Body of pancreas (tissue), 4 donors: ENCODE measurements around the gene SHISA3. TPM values are rescaled to one million over a fixed set of nuclear protein-coding genes. Genes with fewer than 3 reads are reported as not detected.

Source experiments
- ATAC-seq: fragments of 150-250 bp; one replicate; pipeline ENCODE4 v1.9.1; 2016
- DNase-seq, 4 donors: peaks; one replicate each; pipeline ENCODE4 v3.0.0-alpha.2; 2019
- H3K27ac ChIP-seq, 4 donors: fragments of 200-600 bp; sonication (generic); 1 replicate in 3 of 4; 2 replicates in 1 of 4; pipeline versions ENCODE4 v1.5.1 to v1.6.1; 2016 to 2019; ENCODE audit warnings: mild to moderate bottlenecking in 1 of 4, mixed read lengths in 1 of 4, moderate library complexity in 1 of 4
- H3K27me3 ChIP-seq, 2 donors: fragments of 200-600 bp; sonication (generic); one replicate each; pipeline ENCODE4 v1.6.0; 2016; ENCODE audit warnings: mild to moderate bottlenecking in 1 of 2
- H3K36me3 ChIP-seq, 2 donors: fragments of 200-600 bp; sonication (generic); replicated peaks in 1 of 2; 2 replicates each; pipeline ENCODE4 v1.5.1; 2016; ENCODE audit warnings: low read depth in 2 of 2; ENCODE audit not compliant: insufficient read depth in 1 of 2
- H3K4me1 ChIP-seq: fragments of 200-600 bp; sonication (generic); one replicate; pipeline ENCODE4 v1.6.0; 2016
- H3K4me3 ChIP-seq, 2 donors: fragments of 200-600 bp; sonication (generic); 1 replicate in 1 of 2; 2 replicates in 1 of 2; pipeline ENCODE4 v1.5.1; 2016 to 2019
- H3K9me3 ChIP-seq, 3 donors: fragments of 200-600 bp; sonication (generic); 1 replicate in 2 of 3; 2 replicates in 1 of 3; pipeline ENCODE4 v1.5.1; 2016
- POLR2A ChIP-seq, 3 donors: fragments of 450-650 bp; IDR thresholded peaks; one replicate each; pipeline ENCODE4 v1.6.1; 2016; ENCODE audit warnings: antibody characterized with exemption in 3 of 3, mild to moderate bottlenecking in 2 of 3
- WGBS, 2 donors: methylation state at CpG; one replicate each; pipeline ENCODE4 v1.1.5; 2017; 5-methylcytosine and 5-hydroxymethylcytosine counted together
- intact Hi-C: fragments of 100-400 bp; cut with DNase I; formaldehyde crosslinking; loops from one replicate; pipeline ENCODE4 v1.15.1; 2023
- total RNA-seq, 2 donors: library from RNA; depleted of rRNA; stranded (reverse); fragments of >200 nt; gene quantifications; one replicate each; pipeline ENCODE4 v1.1.0, GENCODE V29; 2016
- TF ChIP-seq, protein P1 (sequence below), 7 experiments: fragments of 450-650 bp in 4 of 7; fragments of 200-600 bp in 3 of 7; sonication (generic) in 3 of 7; IDR thresholded peaks; one replicate each; pipeline ENCODE4 v1.5.1; 2016 to 2019; ENCODE audit warnings: antibody characterized with exemption in 7 of 7

SHISA3 gene
- total RNA-seq, 2 donors from 2014 or later = 1.0 TPM; not detected in 1

DNA sequence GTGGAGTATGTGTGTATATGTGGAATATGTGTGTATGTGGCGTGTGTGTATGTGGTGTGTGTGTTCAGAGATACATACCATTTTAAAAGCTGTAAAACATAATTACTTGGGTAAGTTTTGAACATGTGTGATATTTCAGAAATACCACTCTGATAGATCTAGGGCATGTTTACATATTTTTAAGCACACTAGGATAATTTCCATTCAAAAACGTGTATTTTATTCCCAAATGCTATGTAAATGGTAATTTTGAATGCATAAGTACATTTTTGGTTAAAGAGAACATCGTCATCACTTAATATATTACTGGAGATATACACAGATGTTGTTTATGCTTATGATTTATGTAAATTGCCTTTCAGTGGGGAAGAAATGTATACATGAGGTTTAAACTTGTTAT, 34.7 kb upstream of the SHISA3 start:
- WGBS, 2 donors = 65 to 71% methylated on average over 3 of the region's 3 CpGs
- intact Hi-C loops = no loop called here

DNA sequence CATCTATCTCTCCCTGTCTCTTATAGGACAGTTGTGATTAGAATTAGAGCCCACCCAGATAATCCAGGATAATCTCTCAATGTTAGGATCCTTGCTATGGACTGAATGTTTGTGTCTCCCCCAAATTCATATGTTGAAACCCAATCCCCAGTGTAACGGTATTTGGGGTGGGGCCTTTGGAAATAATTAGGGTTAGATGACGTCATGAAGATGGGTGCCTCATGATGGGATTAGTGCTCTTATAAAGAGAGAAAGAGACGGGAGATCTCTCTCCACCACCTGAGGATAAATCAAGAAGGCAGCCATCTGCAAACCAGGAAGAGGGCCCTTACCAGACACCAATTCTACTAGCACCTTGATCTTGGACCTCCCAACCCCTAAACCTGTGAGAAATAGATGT, 33.7 kb upstream of the SHISA3 start:
- no peak overlapping the region for H3K27ac ChIP-seq
- TF ChIP-seq POLR2A (IDR thresholded peaks at IDR 0.05) = no peak
- TF ChIP-seq, protein P1, sequence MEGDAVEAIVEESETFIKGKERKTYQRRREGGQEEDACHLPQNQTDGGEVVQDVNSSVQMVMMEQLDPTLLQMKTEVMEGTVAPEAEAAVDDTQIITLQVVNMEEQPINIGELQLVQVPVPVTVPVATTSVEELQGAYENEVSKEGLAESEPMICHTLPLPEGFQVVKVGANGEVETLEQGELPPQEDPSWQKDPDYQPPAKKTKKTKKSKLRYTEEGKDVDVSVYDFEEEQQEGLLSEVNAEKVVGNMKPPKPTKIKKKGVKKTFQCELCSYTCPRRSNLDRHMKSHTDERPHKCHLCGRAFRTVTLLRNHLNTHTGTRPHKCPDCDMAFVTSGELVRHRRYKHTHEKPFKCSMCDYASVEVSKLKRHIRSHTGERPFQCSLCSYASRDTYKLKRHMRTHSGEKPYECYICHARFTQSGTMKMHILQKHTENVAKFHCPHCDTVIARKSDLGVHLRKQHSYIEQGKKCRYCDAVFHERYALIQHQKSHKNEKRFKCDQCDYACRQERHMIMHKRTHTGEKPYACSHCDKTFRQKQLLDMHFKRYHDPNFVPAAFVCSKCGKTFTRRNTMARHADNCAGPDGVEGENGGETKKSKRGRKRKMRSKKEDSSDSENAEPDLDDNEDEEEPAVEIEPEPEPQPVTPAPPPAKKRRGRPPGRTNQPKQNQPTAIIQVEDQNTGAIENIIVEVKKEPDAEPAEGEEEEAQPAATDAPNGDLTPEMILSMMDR (IDR thresholded peaks at IDR 0.05) = no peak
- ATAC-seq = no peak
- peaks cover 8% of the 10 kb centered on the region for H3K4me1 ChIP-seq
- H3K4me3 ChIP-seq = no peak overlapping the region
- no peak for DNase-seq
- intact Hi-C loops = no loop called here
- H3K9me3 ChIP-seq = no peaks in the 10 kb centered on the region
- no peaks in the 10 kb centered on the region for H3K36me3 ChIP-seq
- no peaks in the 10 kb centered on the region for H3K27me3 ChIP-seq
- 67 to 78% methylated on average over 3 of the region's 3 CpGs for WGBS, 2 donors

More for the DNA sequence above, 34.7 kb upstream of the SHISA3 start:
- Histone ChIP-seq H3K27me3 (no peaks in the 10 kb centered on the region), H3K9me3 (no peaks in the 10 kb centered on the region), H3K36me3 (no peaks in the 10 kb centered on the region), H3K27ac (no peak overlapping the region), H3K4me1 (peaks cover 8% of the 10 kb centered on the region), H3K4me3 (no peak overlapping the region)
- ATAC-seq (no peak), DNase-seq (no peak)
- no peak for TF ChIP-seq POLR2A (IDR thresholded peaks at IDR 0.05)
- TF ChIP-seq, protein P1 (IDR thresholded peaks at IDR 0.05) = no peak

DNA sequence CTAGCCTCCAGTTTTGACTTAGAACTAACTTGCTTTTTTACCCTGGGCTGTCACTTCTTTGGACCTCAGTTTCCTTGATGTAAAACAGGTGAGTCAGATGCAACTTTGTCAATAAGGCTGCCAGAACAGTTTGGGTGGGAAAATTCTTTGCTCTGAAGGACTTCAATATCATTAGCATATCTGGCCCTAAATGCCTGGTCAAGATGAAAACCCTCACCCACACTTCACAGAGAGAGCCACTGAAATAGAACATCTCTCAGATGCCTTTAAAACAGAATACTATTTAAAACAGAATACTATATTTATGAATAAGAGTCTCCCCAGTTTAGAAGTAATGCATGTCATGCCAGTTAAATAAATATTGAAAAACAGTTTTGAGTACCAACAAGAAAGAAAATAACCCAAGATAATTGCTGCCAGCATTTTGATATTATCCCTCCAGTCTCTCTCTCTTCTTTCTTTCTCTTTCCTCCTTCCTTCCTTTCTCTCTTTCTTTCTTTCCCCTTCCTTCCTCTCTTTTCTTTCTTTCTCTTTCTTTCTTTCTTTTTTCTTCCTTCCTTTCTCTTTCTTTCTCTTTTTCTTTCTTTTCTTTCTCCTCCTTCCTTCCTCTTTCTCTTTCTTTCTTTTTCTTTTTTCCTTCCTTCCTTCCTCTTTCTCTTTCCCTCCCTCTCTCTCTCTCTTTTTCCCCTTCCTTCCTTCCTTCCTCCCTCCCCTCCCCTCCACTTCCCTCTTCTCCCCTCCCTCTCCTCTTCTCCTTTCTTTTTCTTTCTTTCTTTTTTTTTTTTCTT, 32.8 kb upstream of the SHISA3 start:
- H3K9me3 ChIP-seq = no peaks in the 10 kb centered on the region
- DNase-seq = no peak
- no peak for ATAC-seq
- intact Hi-C loops = no loop called here
- H3K27ac ChIP-seq = no peak overlapping the region
- TF ChIP-seq, protein P1 (IDR thresholded peaks at IDR 0.05) = no peak
- TF ChIP-seq POLR2A (IDR thresholded peaks at IDR 0.05) = no peak
- H3K4me1 ChIP-seq = peaks cover 4% of the 10 kb centered on the region
- no peaks in the 10 kb centered on the region for H3K27me3 ChIP-seq
- no peaks in the 10 kb centered on the region for H3K36me3 ChIP-seq
- no peak overlapping the region for H3K4me3 ChIP-seq

DNA sequence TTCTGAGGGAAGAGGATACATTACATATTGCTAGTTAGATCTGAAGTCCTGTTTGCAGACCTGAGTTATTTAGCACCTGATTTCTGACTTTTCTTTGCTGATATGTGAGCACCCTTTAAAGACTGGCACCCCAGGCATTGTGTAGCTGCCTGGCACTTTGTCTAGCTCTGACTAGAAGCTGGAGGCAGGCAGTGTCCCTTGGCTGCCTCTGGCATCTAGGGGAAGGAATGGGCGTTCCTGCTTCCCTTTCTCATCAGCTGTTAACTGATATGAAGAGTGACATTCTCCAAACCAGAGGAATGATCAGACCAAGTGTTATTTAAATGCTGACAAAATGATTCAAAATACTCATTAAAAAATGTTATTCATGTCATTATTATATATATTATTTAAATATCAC, 30.3 kb upstream of the SHISA3 start:
- TF ChIP-seq POLR2A (IDR thresholded peaks at IDR 0.05) = no peak
- TF ChIP-seq, protein P1 (IDR thresholded peaks at IDR 0.05) = no peak
- intact Hi-C loops = no loop called here
- WGBS, 2 donors = 60 to 63% methylated on average over 1 of the region's 1 CpG

DNA sequence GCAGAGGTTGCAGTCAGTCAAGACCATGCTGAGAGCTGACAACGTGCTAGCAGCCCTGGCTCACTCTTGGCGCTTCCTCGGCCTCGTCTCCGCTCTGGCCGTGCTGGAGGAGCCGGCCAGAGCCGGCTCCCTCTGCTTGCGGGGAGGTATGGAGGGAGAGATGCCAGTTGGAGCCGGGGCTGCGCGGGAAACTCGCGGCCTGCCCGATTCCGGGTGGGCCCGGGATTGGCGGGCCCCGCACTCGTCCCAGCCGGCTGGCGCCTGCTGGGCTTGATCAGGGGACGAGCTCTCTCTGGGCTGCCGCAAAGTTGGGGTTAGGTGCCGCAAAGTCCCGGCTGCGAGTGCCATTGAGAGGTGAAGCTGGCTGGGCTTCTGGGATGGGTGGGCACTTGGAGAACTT, 27.8 kb upstream of the SHISA3 start:
- no peaks in the 10 kb centered on the region for H3K27me3 ChIP-seq
- intact Hi-C loops = no loop called here
- DNase-seq (no peak), ATAC-seq (no peak)
- H3K4me1 ChIP-seq = no peaks in the 10 kb centered on the region
- H3K9me3 ChIP-seq = no peaks in the 10 kb centered on the region
- H3K27ac ChIP-seq = no peak overlapping the region
- 78 to 88% methylated on average over 22 to 27 of the region's 27 CpGs for WGBS, 2 donors
- H3K4me3 ChIP-seq = no peak overlapping the region
- no peaks in the 10 kb centered on the region for H3K36me3 ChIP-seq
- TF ChIP-seq, protein P1 (IDR thresholded peaks at IDR 0.05) = no peak
- no peak for TF ChIP-seq POLR2A (IDR thresholded peaks at IDR 0.05)

More for the DNA sequence above, 30.3 kb upstream of the SHISA3 start:
- no peaks in the 10 kb centered on the region for H3K27me3 ChIP-seq
- no peak overlapping the region for H3K27ac ChIP-seq
- no peaks in the 10 kb centered on the region for H3K36me3 ChIP-seq
- DNase-seq = no peak
- ATAC-seq = no peak
- no peaks in the 10 kb centered on the region for H3K4me1 ChIP-seq
- no peak overlapping the region for H3K4me3 ChIP-seq
- no peaks in the 10 kb centered on the region for H3K9me3 ChIP-seq
